Measurements from ENCODE around the gene TAX1BP3.

Gene TAX1BP3

DNA sequence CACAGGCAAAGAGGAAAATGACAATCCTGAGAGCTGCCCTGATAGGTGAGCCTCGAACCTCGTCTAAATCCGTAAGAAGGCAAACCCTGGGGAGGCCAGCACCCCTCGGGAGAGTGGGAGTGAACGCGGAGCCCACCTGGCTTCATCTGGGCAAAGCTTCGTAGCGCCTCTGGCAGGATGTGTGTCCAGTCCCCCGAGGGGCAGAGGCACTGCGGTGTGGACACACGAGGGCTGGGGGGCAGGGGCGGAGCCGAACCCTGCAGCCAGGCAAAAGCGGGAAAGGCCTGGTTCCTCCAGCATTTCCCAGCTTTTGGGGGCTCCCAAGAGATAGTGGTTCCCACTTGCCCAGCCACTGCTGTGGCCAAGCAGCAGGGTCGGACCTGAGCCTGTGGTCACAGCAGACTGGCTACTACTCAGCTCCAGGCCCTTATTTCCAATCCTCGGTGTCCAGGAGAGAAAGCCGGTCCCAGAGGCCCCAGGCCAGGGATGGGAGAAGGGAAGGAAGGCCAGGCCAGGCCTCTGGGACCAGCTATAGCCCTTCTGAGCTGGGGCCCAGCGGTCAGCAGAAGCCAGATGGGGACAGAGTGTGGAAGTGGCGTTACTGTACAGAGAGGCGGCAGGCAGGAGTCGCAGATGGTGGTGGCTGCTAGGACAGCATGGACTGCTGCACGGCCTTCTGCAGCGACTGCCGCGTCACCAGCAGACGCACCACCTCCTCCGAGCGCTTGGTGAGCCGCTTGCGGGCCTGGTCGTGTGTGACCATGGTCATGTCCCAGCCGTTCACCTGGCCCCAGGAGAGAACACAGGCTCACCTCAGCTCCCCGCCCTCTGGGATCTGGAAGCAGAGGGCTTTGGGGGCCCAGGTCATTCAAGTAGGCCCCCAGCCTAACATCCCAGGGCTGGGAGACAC, 5.0 kb downstream of the TAX1BP3 start:
- no peak overlapping the region for H3K4me3 ChIP-seq (ENCODE audit: low read depth, low read length)
- TF ChIP-seq, protein P1, sequence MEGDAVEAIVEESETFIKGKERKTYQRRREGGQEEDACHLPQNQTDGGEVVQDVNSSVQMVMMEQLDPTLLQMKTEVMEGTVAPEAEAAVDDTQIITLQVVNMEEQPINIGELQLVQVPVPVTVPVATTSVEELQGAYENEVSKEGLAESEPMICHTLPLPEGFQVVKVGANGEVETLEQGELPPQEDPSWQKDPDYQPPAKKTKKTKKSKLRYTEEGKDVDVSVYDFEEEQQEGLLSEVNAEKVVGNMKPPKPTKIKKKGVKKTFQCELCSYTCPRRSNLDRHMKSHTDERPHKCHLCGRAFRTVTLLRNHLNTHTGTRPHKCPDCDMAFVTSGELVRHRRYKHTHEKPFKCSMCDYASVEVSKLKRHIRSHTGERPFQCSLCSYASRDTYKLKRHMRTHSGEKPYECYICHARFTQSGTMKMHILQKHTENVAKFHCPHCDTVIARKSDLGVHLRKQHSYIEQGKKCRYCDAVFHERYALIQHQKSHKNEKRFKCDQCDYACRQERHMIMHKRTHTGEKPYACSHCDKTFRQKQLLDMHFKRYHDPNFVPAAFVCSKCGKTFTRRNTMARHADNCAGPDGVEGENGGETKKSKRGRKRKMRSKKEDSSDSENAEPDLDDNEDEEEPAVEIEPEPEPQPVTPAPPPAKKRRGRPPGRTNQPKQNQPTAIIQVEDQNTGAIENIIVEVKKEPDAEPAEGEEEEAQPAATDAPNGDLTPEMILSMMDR (IDR thresholded peaks at IDR 0.05; ENCODE audit: low read depth, low read length) = no peak

DNA sequence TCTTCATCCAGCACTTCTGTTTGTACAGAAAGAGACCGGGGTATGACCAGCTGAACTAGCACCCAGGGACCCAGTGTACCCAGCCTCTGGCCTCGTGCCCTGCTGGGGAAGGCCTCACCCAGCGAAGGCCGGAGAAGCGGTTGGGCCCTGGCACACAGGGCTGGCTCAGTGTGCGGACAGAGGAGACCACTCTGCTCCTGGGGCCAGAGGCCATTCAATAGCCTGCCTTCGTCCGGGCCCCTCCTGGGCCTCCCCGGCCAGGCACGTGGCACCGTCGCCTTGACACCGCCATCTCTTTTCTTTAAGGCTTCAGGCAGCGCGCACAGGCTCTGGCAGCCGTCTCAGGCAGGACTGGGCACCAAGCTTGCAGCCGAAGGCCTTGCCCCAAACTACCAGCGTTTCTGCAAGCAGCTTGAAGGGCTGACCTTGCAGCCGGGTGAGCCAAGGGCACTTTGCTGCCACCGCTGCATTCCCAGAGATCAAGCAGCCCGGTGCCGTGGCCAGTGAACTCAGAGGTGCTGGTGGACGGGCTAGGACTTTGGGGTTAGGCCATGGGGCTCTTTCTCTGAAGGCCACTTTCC, 8.0 kb downstream of the TAX1BP3 start:
- no peak overlapping the region for H3K4me3 ChIP-seq (ENCODE audit: low read depth, low read length)
- TF ChIP-seq, protein P1 (IDR thresholded peaks at IDR 0.05; ENCODE audit: low read depth, low read length) = no peak

DNA sequence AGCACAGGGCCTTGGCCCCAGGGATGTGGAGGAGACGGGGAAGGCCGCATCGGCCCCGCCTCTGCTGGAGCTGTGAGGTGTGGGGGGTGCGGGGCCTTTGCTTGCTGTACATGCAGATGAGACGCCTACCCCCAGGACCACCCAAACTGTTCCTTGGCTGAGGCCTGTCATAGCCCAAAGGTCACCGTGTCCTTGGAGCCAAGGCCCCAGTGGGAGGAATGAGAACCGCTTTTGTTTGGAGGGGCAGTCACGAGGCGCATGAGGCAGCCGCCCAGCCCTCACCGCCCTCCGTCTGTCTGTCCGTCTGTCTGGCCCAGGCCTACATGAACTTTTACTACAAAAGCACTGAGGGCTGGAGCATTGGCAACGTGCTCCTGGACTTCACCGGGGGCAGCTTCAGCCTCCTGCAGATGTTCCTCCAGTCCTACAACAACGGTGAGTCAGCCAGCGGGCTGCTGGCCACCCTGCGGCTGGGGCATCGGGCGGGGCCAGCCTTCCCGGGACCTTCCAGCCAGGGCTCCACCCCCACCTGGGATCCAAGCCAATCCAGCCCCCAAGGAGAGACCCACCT, 8.8 kb downstream of the TAX1BP3 start:
- TF ChIP-seq, protein P1 (IDR thresholded peaks at IDR 0.05; ENCODE audit: low read depth, low read length) = peak; percentile 4; the same call in 1 of the 2 replicates
- no peak overlapping the region for H3K4me3 ChIP-seq (ENCODE audit: low read depth, low read length)

DNA sequence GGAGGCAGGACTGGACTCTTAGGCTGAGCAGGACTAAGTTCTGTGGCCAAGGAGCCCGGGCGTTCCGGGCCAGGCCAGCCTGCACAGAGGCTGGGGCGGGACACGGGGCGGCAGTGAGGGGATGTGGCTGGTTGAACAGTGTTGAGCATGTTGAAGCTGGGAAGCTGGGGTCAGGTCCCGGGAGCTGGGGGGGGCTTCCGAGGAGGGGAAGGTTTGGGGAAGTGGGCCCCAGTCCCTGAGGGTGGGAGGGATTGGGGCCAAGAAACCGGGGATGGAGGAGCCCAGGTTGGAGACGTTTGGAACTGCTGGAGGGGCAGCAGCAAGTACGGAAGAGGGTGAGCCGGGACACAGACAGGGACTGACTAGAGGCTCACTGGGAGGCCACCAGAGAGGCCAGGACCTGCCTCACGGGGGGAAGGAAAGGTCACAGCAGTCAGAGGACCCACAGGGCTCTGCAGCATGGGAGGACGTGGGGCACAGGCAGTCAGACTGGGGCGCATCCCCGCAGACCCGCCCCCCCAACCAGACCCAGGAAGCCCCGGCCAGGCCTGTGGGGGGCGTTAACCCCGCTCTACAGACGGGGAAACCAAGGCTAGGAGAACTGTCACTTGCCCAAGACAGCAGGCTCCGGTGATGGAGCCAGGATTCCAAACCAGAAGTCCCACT, 9.5 kb downstream of the TAX1BP3 start:
- H3K4me3 ChIP-seq (ENCODE audit: low read depth, low read length) = no peak overlapping the region
- TF ChIP-seq, protein P1 (IDR thresholded peaks at IDR 0.05; ENCODE audit: low read depth, low read length) = no peak

DNA sequence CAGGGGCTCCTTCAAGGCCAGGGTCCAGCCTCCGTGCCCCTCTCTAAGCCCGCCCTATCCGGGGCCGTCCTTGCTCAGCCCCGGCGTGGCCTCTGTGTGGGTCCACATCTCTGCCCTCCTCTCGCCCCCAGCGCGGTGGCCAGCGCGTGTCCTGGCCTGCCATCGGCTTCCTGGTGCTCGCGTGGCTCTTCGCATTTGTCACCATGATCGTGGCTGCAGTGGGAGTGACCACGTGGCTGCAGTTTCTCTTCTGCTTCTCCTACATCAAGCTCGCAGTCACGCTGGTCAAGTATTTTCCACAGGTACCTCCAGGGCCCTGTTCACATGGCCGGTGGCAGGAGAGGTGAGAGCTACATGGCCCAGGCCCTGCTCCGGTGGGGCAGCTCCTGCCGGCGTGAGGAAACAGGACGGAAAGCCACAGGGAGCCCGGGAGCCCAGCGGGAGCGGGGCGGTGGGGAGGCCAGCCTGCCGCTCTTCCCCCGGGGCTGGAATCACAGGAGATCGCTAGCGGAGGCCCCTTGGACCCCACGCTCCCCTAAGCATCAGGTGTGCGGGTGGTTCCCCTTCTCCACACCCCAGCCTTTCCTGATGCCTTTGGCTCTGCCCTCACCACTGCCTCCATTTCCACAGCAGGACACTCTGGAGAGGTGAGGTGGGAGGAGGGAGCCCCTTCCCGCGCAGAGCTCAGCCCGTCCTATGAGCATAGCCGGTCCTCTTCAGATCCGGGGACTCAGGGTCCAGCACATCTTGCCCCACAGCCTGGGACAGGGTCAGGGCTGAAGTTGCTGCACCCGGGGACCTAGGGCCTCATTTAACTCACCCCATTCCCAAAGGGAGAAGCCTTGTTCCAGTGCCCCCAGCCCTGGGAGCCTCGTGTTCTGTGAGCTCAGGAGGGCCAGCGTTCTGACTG, 10.2 kb downstream of the TAX1BP3 start:
- H3K4me3 ChIP-seq (ENCODE audit: low read depth, low read length) = no peak overlapping the region
- TF ChIP-seq, protein P1 (IDR thresholded peaks at IDR 0.05; ENCODE audit: low read depth, low read length) = no peak

DNA sequence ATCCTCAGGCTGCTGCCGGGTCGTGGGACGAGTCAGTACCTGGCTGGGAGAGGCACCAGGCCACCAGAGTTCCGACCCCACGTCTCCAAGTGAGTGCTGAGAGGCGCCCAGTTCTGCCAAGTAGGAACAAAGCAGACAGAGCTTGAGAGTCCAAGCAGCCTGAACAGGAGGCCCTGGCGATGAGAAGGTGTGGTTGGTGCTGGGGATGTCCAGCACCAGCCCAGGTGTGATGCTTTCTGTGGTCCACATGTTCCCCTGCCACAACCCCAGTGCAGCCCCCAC, 10.8 kb downstream of the TAX1BP3 start:
- TF ChIP-seq, protein P1 (IDR thresholded peaks at IDR 0.05; ENCODE audit: low read depth, low read length) = no peak
- H3K4me3 ChIP-seq (ENCODE audit: low read depth, low read length) = no peak overlapping the region

All from WI38 (cell line).